Ascending aorta (tissue), 2 donors: ENCODE measurements around the gene SIVA1. TPM values are rescaled to one million over a fixed set of nuclear protein-coding genes. Genes with fewer than 3 reads are reported as not detected.

ENCODE experiments used
- DNase-seq, 2 donors: peaks; one replicate each; pipeline ENCODE4 v3.0.0-alpha.2; 2019; ENCODE audit warnings: low spot score in 2 of 2
- H3K27ac ChIP-seq, 2 donors: fragments of 200-600 bp; sonication (generic); one replicate each; pipeline ENCODE4 v1.5.1; 2016 to 2017; ENCODE audit warnings: mild to moderate bottlenecking in 1 of 2
- H3K27me3 ChIP-seq: fragments of 200-600 bp; sonication (generic); one replicate; pipeline ENCODE4 v1.5.1; 2017
- H3K36me3 ChIP-seq, 2 donors: fragments of 200-600 bp; sonication (generic); one replicate each; pipeline ENCODE4 v1.5.1; 2016
- H3K4me1 ChIP-seq, 2 donors: fragments of 200-600 bp; sonication (generic); one replicate each; pipeline ENCODE4 v1.5.1; 2016 to 2017; ENCODE audit warnings: mild to moderate bottlenecking in 1 of 2
- H3K4me3 ChIP-seq, 2 donors: fragments of 200-600 bp; sonication (generic); one replicate each; pipeline ENCODE4 v1.5.1; 2016 to 2017; ENCODE audit warnings: mild to moderate bottlenecking in 1 of 2
- H3K9me3 ChIP-seq, 2 donors: fragments of 200-600 bp; sonication (generic); one replicate each; pipeline ENCODE4 v1.5.1; 2016
- CTCF ChIP-seq, 3 experiments: fragments of 200-600 bp in 2 of 3; fragments of 450-650 bp in 1 of 3; sonication (generic) in 2 of 3; IDR thresholded peaks; one replicate each; pipeline ENCODE4 v1.5.1; 2016 to 2019; ENCODE audit warnings: antibody characterized with exemption in 3 of 3, mild to moderate bottlenecking in 1 of 3, moderate library complexity in 1 of 3
- intact Hi-C: fragments of 100-400 bp; cut with DNase I; formaldehyde crosslinking; loops from one replicate; pipeline ENCODE4 v1.15.1; 2023
- total RNA-seq: library from RNA; depleted of rRNA; stranded (reverse); fragments of >200 nt; gene quantifications from one replicate; pipeline ENCODE4 v1.1.0, GENCODE V29; 2016

Gene SIVA1
- total RNA-seq, 1 donor from 2014 or later: 410 TPM

GRCh38 chr14:104782086-104782807 lies 29.3 kb downstream of the SIVA1 start:
- H3K4me3 ChIP-seq: no peak overlapping the region
- H3K36me3 ChIP-seq: peaks cover 21 to 22% of the 10 kb centered on the region in 2 donors
- H3K27me3 ChIP-seq: no peaks in the 10 kb centered on the region
- intact Hi-C loops: no loop called here
- no peak overlapping the region for H3K27ac ChIP-seq
- TF ChIP-seq CTCF (IDR thresholded peaks at IDR 0.05): no peak
- H3K9me3 ChIP-seq: no peaks in the 10 kb centered on the region
- H3K4me1 ChIP-seq: peaks cover 10 to 13% of the 10 kb centered on the region in 2 donors
- no peak for DNase-seq

- H3K27me3 ChIP-seq: no peaks in the 10 kb centered on the region
- peaks cover 19 to 21% of the 10 kb centered on the region in 2 donors for H3K36me3 ChIP-seq
- no peak for DNase-seq
- intact Hi-C loops: no loop called here
- no peaks in the 10 kb centered on the region for H3K9me3 ChIP-seq
- H3K4me3 ChIP-seq: no peak overlapping the region
- H3K4me1 ChIP-seq: peaks cover 10 to 18% of the 10 kb centered on the region in 2 donors
- H3K27ac ChIP-seq: no peak overlapping the region
- no peak for TF ChIP-seq CTCF (IDR thresholded peaks at IDR 0.05)
These were observed 29.8 kb downstream of the SIVA1 start for GRCh38 chr14:104782808-104783139.

DNA sequence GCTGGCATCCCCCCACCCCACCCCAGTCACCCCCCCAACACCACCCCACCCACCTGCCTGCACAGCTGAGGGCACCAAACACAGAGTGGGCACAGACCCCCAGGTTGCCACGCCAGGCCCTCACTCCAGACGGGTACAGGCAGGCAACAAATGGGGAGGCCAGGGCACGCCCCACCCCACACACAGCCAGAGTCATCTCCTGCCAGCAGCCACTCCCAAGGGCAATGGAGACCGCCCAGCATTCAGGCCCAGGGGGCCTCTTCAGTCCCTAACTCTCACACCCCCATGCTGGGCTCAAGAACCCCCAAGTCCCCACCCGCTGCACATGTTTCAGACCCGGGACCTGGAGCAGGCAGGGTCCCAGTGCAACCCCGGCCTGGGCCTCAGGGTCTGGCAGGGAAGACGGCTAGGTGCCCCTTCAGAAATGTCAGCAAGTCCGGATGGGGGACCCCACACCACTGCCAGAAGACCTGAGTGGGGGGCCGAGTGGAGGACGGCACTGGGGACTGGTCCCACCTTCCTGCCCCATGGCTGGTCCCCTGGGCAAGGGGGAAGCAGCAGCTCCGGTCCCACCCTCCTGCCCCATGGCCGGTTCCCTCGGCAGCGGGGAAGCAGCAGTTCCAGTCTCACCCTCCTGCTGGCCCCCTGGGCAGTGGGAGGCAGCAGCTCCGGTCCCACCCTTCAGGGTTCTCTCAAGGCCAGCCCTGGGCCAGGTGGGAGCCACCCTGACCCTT lies 30.7 kb downstream of the SIVA1 start:
- DNase-seq: no peak
- no peak for TF ChIP-seq CTCF (IDR thresholded peaks at IDR 0.05)
- H3K4me1 ChIP-seq: peaks cover 10 to 24% of the 10 kb centered on the region in 2 donors
- peaks cover 23 to 24% of the 10 kb centered on the region in 2 donors for H3K36me3 ChIP-seq
- H3K9me3 ChIP-seq: no peaks in the 10 kb centered on the region
- H3K4me3 ChIP-seq: no peak overlapping the region
- no peak overlapping the region for H3K27ac ChIP-seq
- H3K27me3 ChIP-seq: no peaks in the 10 kb centered on the region
- intact Hi-C loops: no loop called here

DNA sequence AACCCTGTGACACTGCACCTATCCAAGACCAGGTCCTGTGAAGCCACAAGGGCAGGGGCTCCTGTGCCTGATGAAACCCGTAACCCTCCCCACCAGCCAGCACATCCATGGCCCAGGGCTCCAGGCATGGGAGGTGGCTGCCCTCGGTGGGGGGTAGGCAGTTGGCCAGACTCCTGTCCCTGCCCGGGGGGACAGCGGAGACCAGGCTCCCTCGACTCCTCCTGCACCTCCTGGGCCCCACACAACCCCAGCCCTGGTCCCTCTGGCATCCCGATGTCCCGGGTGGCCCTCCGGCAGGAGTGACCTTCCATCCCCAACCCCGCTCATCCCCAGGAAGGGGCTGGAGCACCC lies 31.2 kb downstream of the SIVA1 start:
- Histone ChIP-seq H3K4me3 (no peak overlapping the region), H3K4me1 (peaks cover 10 to 24% of the 10 kb centered on the region in 2 donors), H3K9me3 (no peaks in the 10 kb centered on the region), H3K27me3 (no peaks in the 10 kb centered on the region), H3K36me3 (peaks cover 20 to 23% of the 10 kb centered on the region in 2 donors), H3K27ac (no peak overlapping the region)
- intact Hi-C loops: no loop called here
- no peak for TF ChIP-seq CTCF (IDR thresholded peaks at IDR 0.05)
- no peak for DNase-seq

- no peak for TF ChIP-seq CTCF (IDR thresholded peaks at IDR 0.05)
These were observed 32.1 kb downstream of the SIVA1 start for GRCh38 chr14:104784846-104785707.

More at GRCh38 chr14:104784846-104785707, 32.1 kb downstream of the SIVA1 start:
- Histone ChIP-seq H3K36me3 (peaks cover 12 to 19% of the 10 kb centered on the region in 2 donors), H3K4me1 (peaks cover 10 to 24% of the 10 kb centered on the region in 2 donors), H3K27ac (peak overlapping the region; percentile 9 to 19), H3K27me3 (no peaks in the 10 kb centered on the region), H3K4me3 (no peak overlapping the region), H3K9me3 (no peaks in the 10 kb centered on the region)
- intact Hi-C loops: no loop called here
- no peak for DNase-seq
